Prostate gland (tissue), 2 donors: ENCODE measurements around the gene RILPL1.

Experiments used
- POLR2A ChIP-seq: fragments of 450-650 bp; IDR thresholded peaks from one replicate; pipeline ENCODE4 v1.6.1; 2016; ENCODE audit warnings: antibody characterized with exemption, mild to moderate bottlenecking
- TF ChIP-seq, protein P1 (sequence below), 4 experiments: fragments of 200-600 bp in 2 of 4; fragments of 450-650 bp in 2 of 4; sonication (generic) in 2 of 4; IDR thresholded peaks; 1 replicate in 3 of 4; 2 replicates in 1 of 4; pipeline ENCODE4 v1.5.1; 2016 to 2019; ENCODE audit warnings: antibody characterized with exemption in 4 of 4, mild to moderate bottlenecking in 2 of 4, moderate library complexity in 2 of 4

DNA sequence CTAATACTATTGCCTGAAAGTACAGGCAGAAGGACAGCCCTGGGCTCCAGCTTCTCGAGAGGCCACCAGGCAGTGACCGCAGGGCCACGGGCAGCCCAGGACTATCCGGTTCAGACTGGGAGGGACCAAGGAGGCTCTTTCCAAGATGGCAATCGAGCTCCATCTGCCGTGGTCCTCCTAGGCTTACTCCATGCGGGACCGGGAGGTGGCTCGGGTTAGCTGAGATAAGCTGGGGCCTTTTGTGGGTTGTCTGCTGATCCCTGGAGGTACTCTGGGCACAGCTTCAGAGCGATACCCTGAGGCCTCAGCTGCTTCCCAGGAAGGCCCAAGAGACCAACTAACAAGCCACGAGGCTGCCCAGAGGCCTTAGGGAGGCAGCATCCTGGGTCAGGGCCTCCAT lies 42.5 kb downstream of the RILPL1 start:
- TF ChIP-seq, protein P1, sequence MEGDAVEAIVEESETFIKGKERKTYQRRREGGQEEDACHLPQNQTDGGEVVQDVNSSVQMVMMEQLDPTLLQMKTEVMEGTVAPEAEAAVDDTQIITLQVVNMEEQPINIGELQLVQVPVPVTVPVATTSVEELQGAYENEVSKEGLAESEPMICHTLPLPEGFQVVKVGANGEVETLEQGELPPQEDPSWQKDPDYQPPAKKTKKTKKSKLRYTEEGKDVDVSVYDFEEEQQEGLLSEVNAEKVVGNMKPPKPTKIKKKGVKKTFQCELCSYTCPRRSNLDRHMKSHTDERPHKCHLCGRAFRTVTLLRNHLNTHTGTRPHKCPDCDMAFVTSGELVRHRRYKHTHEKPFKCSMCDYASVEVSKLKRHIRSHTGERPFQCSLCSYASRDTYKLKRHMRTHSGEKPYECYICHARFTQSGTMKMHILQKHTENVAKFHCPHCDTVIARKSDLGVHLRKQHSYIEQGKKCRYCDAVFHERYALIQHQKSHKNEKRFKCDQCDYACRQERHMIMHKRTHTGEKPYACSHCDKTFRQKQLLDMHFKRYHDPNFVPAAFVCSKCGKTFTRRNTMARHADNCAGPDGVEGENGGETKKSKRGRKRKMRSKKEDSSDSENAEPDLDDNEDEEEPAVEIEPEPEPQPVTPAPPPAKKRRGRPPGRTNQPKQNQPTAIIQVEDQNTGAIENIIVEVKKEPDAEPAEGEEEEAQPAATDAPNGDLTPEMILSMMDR (IDR thresholded peaks at IDR 0.05) = no peak
- TF ChIP-seq POLR2A = no peak
